ENCODE results near the gene NF2. TPM values are rescaled to one million over a fixed set of nuclear protein-coding genes. Genes with fewer than 3 reads are reported as not detected.

Gene NF2
- total RNA-seq, 1 experiment from 2014 or later, result 50.9 TPM

GRCh38 chr22:29735416-29735815 lies 132.0 kb downstream of the NF2 start:
- Histone ChIP-seq H3K79me2 (ENCODE audit: insufficient read depth, low read length) (no peaks in the 10 kb centered on the region), H3K23me2 (ENCODE audit: insufficient read length, low read depth, low read length, poor library complexity, severe bottlenecking) (peaks cover 4% of the 10 kb centered on the region), H3K27me3 (ENCODE audit: insufficient read depth, low read length) (no peaks in the 10 kb centered on the region), H3K9me3 (ENCODE audit: control insufficient read depth, low read depth, low read length) (no peaks in the 10 kb centered on the region), H3K4me1 (ENCODE audit: insufficient read depth, low read length) (no peaks in the 10 kb centered on the region), H3K4me2 (ENCODE audit: insufficient read depth, insufficient read length, low read length) (no peak overlapping the region), H4K5ac (ENCODE audit: insufficient read length, low read depth, low read length) (no peak overlapping the region), H2BK12ac (ENCODE audit: insufficient read length, low read depth, low read length) (no peak overlapping the region), H4K8ac (replicated peaks; ENCODE audit: insufficient read length, low read depth, low read length) (no peak overlapping the region), H2BK15ac (ENCODE audit: low read depth, low read length) (no peak overlapping the region), H2BK5ac (ENCODE audit: insufficient read length, low read length) (no peak overlapping the region), H3K9ac (ENCODE audit: extremely low read depth, insufficient read length, low read length) (no peak overlapping the region), H3T11ph (ENCODE audit: low read length) (no peak overlapping the region), H3K14ac (ENCODE audit: insufficient read depth, low read length) (no peak overlapping the region), H2BK120ac (ENCODE audit: low read depth, low read length, poor library complexity, severe bottlenecking) (no peak overlapping the region), H2AK5ac (ENCODE audit: insufficient read length, low read length) (no peak overlapping the region), H3K18ac (ENCODE audit: insufficient read length, low read depth, low read length) (no peak overlapping the region), H3K4ac (ENCODE audit: low read depth, low read length) (no peak overlapping the region), H3K23ac (ENCODE audit: insufficient read length, low read depth, low read length) (no peak overlapping the region), H4K91ac (ENCODE audit: insufficient read length, low read depth, low read length) (no peak overlapping the region), H2AFZ (ENCODE audit: low read length) (no peak overlapping the region), H3K27ac (ENCODE audit: insufficient read length, low read depth, low read length) (no peak overlapping the region), H3K56ac (ENCODE audit: insufficient read length, low read depth, low read length) (no peak overlapping the region), H4K20me1 (ENCODE audit: control insufficient read depth, insufficient read depth, insufficient read length) (peaks cover 2% of the 10 kb centered on the region), H2BK20ac (ENCODE audit: low read depth, low read length, poor library complexity, severe bottlenecking) (no peak overlapping the region), H3K79me1 (ENCODE audit: insufficient read depth, low read depth, low read length, poor library complexity, severe bottlenecking) (no peaks in the 10 kb centered on the region)
- no peak overlapping the region for H3K27ac Mint-ChIP-seq
- DNase-seq, result no peak
- WGBS (ENCODE audit: extremely low coverage, insufficient read length, low lambda C conversion rate), result no CpG with 5 or more reads among the region's 1 CpG
- TF ChIP-seq CTCF (conservative IDR thresholded peaks at IDR 0.05), result no peak
- H3K4me1 Mint-ChIP-seq, result peaks cover 8 to 22% of the 10 kb centered on the region in 2 experiments
- H3K9me3 Mint-ChIP-seq, result peaks cover 3% of the 10 kb centered on the region in 2 experiments; a peak in 3 of 5 replicates
- H3K4me3 Mint-ChIP-seq, result no peak overlapping the region
- H3K27me3 Mint-ChIP-seq (ENCODE audit: low read depth), result no peaks in the 10 kb centered on the region
- H3K36me3 Mint-ChIP-seq (ENCODE audit: insufficient read depth in 1 of 3, low read depth in 3 of 3), result peaks cover 0 to 5% (median 3%) of the 10 kb centered on the region in 3 experiments; a peak in 3 of 7 replicates

Data from H9 (cell line).